ENCODE results near the gene CRELD2.

Gene CRELD2

DNA sequence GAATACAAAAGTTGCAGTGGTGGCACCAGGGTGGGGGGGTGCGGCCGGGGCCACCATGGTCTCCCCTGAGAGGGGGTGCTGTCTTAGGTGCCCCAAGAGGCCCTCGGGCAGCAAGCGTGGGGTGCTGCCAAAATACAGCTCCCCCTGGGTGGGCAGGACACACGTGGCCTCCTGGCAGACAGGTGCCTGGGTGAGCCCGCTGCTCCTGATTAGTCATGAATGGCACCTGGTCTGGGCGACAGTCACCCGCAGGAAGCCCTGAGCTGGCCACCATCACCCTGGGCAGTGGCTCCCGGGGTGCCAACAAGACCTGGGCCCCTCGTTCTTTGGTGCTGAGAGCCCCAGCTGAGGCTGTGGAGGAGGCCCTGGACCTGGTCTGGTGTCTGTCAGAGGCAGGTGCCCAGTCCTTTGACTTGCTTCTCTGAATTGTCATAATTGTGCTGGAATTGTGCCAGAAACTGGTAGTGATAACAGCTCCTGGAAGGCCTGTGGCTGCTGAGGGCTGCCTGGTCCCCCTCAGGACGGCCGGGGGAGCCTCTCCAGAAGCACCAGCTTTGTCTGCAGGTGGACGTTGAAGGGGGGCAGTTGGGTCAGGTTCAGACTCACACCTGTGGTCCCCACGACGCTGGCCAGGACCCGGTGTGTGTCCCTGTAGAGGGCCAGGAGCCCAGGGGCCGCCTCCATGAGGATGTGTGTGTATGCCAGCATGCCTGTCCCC, 15.0 kb upstream of the CRELD2 start:
- ChIA-PET CTCF (no interaction called here), POLR2A (no interaction called here)
- DNase-seq (ENCODE audit: extremely low spot score) = no peak
- TF ChIP-seq, protein P1, sequence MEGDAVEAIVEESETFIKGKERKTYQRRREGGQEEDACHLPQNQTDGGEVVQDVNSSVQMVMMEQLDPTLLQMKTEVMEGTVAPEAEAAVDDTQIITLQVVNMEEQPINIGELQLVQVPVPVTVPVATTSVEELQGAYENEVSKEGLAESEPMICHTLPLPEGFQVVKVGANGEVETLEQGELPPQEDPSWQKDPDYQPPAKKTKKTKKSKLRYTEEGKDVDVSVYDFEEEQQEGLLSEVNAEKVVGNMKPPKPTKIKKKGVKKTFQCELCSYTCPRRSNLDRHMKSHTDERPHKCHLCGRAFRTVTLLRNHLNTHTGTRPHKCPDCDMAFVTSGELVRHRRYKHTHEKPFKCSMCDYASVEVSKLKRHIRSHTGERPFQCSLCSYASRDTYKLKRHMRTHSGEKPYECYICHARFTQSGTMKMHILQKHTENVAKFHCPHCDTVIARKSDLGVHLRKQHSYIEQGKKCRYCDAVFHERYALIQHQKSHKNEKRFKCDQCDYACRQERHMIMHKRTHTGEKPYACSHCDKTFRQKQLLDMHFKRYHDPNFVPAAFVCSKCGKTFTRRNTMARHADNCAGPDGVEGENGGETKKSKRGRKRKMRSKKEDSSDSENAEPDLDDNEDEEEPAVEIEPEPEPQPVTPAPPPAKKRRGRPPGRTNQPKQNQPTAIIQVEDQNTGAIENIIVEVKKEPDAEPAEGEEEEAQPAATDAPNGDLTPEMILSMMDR (IDR thresholded peaks at IDR 0.05; ENCODE audit: control extremely low read depth, extremely low read depth, low read depth, missing control alignments) = no peak

DNA sequence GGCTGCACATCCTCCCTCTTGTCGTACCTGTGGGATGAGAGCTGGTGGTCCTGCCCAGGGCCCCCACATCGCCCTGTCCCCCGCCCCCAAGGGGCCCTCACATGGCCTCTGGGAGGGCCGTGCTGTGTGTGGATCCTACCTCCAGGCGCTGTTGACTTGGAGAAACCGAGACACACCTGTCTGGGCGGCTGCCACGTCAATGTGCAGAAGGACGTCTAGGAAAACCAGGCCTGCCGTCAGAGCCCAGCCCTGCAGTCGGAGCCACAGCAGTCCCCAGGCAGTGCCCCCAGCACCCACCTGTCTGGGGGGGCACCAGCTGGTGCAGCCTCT, 14.4 kb upstream of the CRELD2 start:
- CTCF ChIA-PET = no interaction called here
- TF ChIP-seq, protein P1 (IDR thresholded peaks at IDR 0.05; ENCODE audit: control extremely low read depth, extremely low read depth, low read depth, missing control alignments) = no peak
- POLR2A ChIA-PET = no interaction called here
- DNase-seq (ENCODE audit: extremely low spot score) = no peak

DNA sequence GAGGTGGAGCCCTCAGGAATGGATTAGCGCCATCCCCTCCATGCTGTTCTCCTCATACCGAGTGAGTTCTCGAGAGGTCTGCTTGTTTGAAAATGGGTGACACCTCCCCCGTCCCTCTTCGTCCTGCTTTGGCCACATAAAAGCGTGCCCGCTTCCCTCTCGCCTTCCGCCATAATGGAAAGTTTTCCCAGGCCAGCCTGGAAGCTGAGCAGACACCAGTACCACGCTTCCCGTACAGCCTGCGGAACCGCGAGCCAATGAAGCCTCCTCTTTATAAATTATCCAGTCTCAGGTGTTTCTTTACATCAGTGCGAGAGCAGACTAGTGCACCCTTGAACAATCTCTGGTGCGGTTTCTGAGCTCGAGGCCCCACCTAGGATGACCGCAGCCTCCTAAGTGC, 13.0 kb upstream of the CRELD2 start:
- no peak for DNase-seq (ENCODE audit: extremely low spot score)
- TF ChIP-seq, protein P1 (IDR thresholded peaks at IDR 0.05; ENCODE audit: control extremely low read depth, extremely low read depth, low read depth, missing control alignments) = no peak
- POLR2A ChIA-PET = no interaction called here
- CTCF ChIA-PET = interaction anchor here (1.1 to 1.2 kb wide), 2 partner anchors 12 to 25 kb away, joined by 3 read pairs; no protein-coding TSS in a partner anchor

DNA sequence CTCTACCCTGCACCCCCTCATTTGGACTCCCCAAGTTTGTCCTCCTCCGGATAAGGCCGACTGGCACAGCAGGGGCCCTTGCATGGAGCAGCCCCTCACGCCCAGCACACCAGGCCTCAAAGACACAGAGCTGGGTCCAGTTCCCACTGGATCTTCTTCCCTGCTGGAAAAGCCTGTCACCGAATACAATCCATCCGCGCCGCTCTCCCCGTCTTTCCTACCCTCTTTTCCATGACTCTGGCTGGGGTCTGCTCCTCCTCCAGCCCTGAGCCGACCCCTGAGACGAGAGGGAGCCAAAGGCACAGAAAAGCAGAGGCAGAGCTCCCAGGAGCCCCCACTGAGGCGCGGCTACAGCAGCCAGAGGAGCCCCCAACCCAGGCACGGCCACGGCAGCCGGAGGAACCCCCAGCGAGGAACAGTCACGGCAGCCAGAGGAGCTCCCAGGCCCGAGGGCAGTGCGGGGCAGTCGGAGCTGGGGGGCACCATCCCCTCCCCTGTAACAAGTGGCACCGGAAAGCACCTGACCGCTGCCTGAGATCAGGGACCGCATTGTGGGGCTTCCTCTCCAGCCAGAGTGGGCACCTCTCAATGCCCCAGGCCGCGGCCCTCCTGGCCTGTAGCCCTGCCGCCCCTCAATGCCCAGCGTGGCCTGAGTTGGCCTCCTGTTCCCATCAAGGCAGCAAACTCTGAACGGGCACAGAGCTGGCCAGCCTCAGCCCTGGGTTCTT, 12.2 kb upstream of the CRELD2 start:
- TF ChIP-seq, protein P1 (IDR thresholded peaks at IDR 0.05; ENCODE audit: control extremely low read depth, extremely low read depth, low read depth, missing control alignments) = no peak
- DNase-seq (ENCODE audit: extremely low spot score) = no peak
- ChIA-PET POLR2A (no interaction called here), CTCF (interaction anchor here (1.1 to 1.2 kb wide), 2 partner anchors 11 to 24 kb away, joined by 3 read pairs; no protein-coding TSS in a partner anchor)

DNA sequence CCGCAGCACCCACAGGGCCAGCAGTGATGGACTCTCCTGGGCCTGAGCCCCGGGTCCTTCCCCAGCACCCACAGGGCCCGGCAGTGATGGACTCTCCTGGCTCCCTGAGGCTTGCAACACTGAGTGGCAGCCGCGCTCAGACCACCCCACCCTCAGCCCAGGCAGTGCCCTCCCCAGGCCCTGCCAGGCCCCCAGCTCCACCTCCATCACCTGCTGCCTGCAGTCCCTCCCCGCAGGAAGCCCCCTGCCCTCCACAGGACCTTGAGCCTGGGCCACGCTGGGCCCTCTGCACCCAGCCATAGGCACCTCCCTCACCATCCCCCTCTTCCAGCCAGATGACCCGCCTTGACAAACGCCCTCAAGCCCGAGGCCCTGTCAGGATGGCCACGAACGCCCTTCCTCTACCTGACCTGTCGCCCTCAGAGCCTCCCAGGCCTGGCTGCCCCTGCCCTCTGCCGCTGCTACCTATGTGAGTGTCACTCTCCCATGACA, 11.6 kb upstream of the CRELD2 start:
- ChIA-PET POLR2A (no interaction called here), CTCF (interaction anchor here (1.1 kb wide), 1 partner anchor 24 kb away, joined by 3 read pairs; no protein-coding TSS in a partner anchor)

DNA sequence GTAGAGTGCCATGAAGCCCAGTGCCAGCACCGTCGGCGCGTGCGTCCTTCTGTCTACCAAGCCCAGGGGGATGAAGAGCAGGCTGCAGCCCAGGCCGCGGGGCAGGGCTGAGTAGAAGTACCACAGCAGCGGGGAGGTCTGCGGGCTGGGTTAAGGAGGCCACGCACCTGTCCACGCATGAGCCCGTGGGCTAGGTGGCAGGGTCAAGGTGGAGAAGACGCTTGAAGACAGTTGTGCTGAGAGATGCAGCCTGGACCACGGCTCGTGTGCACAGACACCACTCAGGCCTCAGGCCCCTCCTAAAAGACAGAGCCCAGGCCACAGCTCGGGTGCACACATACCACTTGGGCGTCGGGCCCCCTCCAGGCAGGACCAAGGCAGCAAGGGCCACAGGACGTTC, 10.6 kb upstream of the CRELD2 start:
- POLR2A ChIA-PET = no interaction called here
- TF ChIP-seq, protein P1 (IDR thresholded peaks at IDR 0.05; ENCODE audit: control extremely low read depth, extremely low read depth, low read depth, missing control alignments) = no peak
- no peak for DNase-seq (ENCODE audit: extremely low spot score)
- CTCF ChIA-PET = interaction anchor here (0.7 kb wide), 1 partner anchor 37 kb away, joined by 3 read pairs; no protein-coding TSS in a partner anchor

More for the DNA sequence above, 11.6 kb upstream of the CRELD2 start:
- DNase-seq (ENCODE audit: extremely low spot score) = no peak
- TF ChIP-seq, protein P1 (IDR thresholded peaks at IDR 0.05; ENCODE audit: control extremely low read depth, extremely low read depth, low read depth, missing control alignments) = no peak

Measured in GM10248 (cell line).